Smooth muscle cell (in vitro differentiated cells): Measurements from ENCODE around the gene AHNAK. TPM values are rescaled to one million over a fixed set of nuclear protein-coding genes. Genes with fewer than 3 reads are reported as not detected.
A peak's percentile ranks its signal among the peaks of the same experiment; 100 is the strongest.

Experiments used
- DNase-seq: peaks from one replicate; lab custom pipeline; 2025; ENCODE audit not compliant: unreplicated experiment; lab: John Stamatoyannopoulos, UW
- H2AFZ ChIP-seq: fragments of 200-600 bp; sonication (generic); 2 replicates; pipeline ENCODE4 v1.6.0; 2016; ENCODE audit warnings: antibody characterized with exemption, low read depth, mild to moderate bottlenecking
- H3F3A ChIP-seq: fragments of 200-600 bp; sonication (generic); 2 replicates; pipeline ENCODE4 v1.6.0; 2017; ENCODE audit warnings: antibody characterized with exemption, low read depth
- H3K27ac ChIP-seq: fragments of 200-600 bp; sonication (generic); 2 replicates; pipeline ENCODE4 v1.5.1; 2016; ENCODE audit warnings: low read depth, mild to moderate bottlenecking
- H3K27me3 ChIP-seq: fragments of 200-600 bp; sonication (generic); 2 replicates; pipeline ENCODE4 v1.6.1; 2016; ENCODE audit warnings: low read depth, mild to moderate bottlenecking
- H3K36me3 ChIP-seq: fragments of 200-600 bp; sonication (generic); 2 replicates; pipeline ENCODE4 v1.5.1; 2016; ENCODE audit warnings: low read depth
- H3K4me1 ChIP-seq: fragments of 200-600 bp; sonication (generic); 2 replicates; pipeline ENCODE4 v1.5.1; 2016; ENCODE audit warnings: low read depth
- H3K4me2 ChIP-seq: fragments of 200-600 bp; sonication (generic); 2 replicates; pipeline ENCODE4 v1.6.0; 2016; ENCODE audit warnings: mild to moderate bottlenecking
- H3K4me3 ChIP-seq: fragments of 200-600 bp; sonication (generic); 2 replicates; pipeline ENCODE4 v1.5.1; 2016; ENCODE audit warnings: mild to moderate bottlenecking
- H3K79me2 ChIP-seq: fragments of 200-600 bp; sonication (generic); 2 replicates; pipeline ENCODE4 v1.6.0; 2016; ENCODE audit warnings: low read depth, mild to moderate bottlenecking
- H3K9ac ChIP-seq: fragments of 200-600 bp; sonication (generic); 2 replicates; pipeline ENCODE4 v1.6.0; 2016; ENCODE audit warnings: low read depth
- H3K9me3 ChIP-seq: fragments of 200-600 bp; sonication (generic); replicated peaks from 2 replicates; pipeline ENCODE4 v1.5.1; 2016; ENCODE audit warnings: low read depth
- H4K20me1 ChIP-seq: fragments of 200-600 bp; sonication (generic); 2 replicates; pipeline ENCODE4 v1.6.0; 2016; ENCODE audit warnings: low read depth
- WGBS: methylation state at CpG from one replicate; pipeline ENCODE4 v1.1.7; 2016; ENCODE audit warnings: low lambda C conversion rate; 5-methylcytosine and 5-hydroxymethylcytosine counted together
- polyA plus RNA-seq: library from polyadenylated mRNA; unstranded; fragments of >200 nt; fragmentation: Nextera tagmentation; extraction: Ambion mirVana; gene quantifications from 2 replicates; pipeline ENCODE4 v1.2.1, GENCODE V29; 2016
- total RNA-seq: library from RNA; depleted of rRNA; stranded (reverse); fragments of >200 nt; gene quantifications from 2 replicates; pipeline ENCODE4 v1.2.3, GENCODE V29; 2014
- TF ChIP-seq, protein P1 (sequence below): fragments of 200-600 bp; sonication (generic); IDR thresholded peaks from 2 replicates; pipeline ENCODE4 v1.5.1; 2017; ENCODE audit warnings: borderline replicate concordance, mild to moderate bottlenecking, antibody characterized with exemption; ENCODE audit not compliant: insufficient read depth, poor library complexity, severe bottlenecking

The AHNAK gene
- total and polyA plus RNA-seq, 2 experiments from 2014 or later: 27.2 to 229 TPM

DNA sequence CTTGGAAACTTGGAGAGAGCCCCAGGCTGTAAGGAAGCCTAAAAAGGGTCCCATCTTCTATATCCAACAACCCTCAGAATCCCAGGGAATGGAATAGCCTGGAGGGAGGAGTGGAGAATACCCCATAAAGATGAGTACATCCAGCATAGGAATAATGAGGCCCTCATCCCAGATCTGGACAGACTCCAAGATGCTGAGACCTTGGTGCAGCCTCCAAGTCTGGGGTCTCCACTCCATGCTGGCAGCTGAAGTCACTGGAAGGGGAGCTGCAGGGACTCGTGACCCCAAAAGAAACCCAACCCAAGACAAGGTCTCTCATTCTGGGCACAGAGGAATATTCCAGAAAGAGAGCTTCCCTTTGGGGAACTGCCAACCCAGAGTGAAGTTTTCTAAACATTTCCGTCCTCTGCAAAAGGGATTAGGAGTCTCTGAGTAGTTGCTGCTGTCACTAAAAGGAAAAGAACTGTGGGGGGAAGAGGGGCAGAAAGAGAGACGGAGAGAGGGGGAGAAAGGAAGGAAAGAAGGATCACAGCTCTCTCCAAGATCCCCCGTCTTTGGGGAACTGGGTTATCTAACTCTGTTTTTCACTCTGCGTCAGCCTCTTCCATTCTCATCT lies 127.2 kb downstream of the AHNAK start:
- 27% methylated on average over 5 of the region's 5 CpGs for WGBS
- Histone ChIP-seq H3K9ac (no peak overlapping the region), H3K36me3 (no peaks in the 10 kb centered on the region), H3F3A (peaks cover 2% of the 10 kb centered on the region), H3K4me1 (no peaks in the 10 kb centered on the region), H3K4me2 (peak overlapping the region; percentile 62), H2AFZ (peak overlapping the region; percentile 20), H4K20me1 (no peaks in the 10 kb centered on the region), H3K27ac (peak overlapping the region; percentile 45), H3K4me3 (peak overlapping the region; percentile 0), H3K27me3 (no peaks in the 10 kb centered on the region), H3K9me3 (no peaks in the 10 kb centered on the region), H3K79me2 (no peaks in the 10 kb centered on the region)
- TF ChIP-seq, protein P1, sequence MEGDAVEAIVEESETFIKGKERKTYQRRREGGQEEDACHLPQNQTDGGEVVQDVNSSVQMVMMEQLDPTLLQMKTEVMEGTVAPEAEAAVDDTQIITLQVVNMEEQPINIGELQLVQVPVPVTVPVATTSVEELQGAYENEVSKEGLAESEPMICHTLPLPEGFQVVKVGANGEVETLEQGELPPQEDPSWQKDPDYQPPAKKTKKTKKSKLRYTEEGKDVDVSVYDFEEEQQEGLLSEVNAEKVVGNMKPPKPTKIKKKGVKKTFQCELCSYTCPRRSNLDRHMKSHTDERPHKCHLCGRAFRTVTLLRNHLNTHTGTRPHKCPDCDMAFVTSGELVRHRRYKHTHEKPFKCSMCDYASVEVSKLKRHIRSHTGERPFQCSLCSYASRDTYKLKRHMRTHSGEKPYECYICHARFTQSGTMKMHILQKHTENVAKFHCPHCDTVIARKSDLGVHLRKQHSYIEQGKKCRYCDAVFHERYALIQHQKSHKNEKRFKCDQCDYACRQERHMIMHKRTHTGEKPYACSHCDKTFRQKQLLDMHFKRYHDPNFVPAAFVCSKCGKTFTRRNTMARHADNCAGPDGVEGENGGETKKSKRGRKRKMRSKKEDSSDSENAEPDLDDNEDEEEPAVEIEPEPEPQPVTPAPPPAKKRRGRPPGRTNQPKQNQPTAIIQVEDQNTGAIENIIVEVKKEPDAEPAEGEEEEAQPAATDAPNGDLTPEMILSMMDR: no peak
- DNase-seq: no peak

GRCh38 chr11:62418733-62419132 lies 127.9 kb downstream of the AHNAK start, which contains the start of gene SCGB1A1:
TSS of gene SCGB1A1 (plus strand) at chr11:62419033. CDS start at chr11:62419096, 63 bp downstream.
- Histone ChIP-seq H3K9ac (no peak within 1 kb of the TSS), H3K4me3 (peak within 1 kb of the TSS; percentile 0), H3K27ac (peak within 1 kb of the TSS; percentile 45), H2AFZ (peak within 1 kb of the TSS; percentile 20), H3F3A (peaks cover 2% of the 10 kb centered on the region), H3K79me2 (no peaks in the 10 kb centered on the region), H4K20me1 (no peaks in the 10 kb centered on the region), H3K4me1 (no peaks in the 10 kb centered on the region), H3K36me3 (no peaks in the 10 kb centered on the region), H3K9me3 (no peaks in the 10 kb centered on the region), H3K27me3 (no peaks in the 10 kb centered on the region), H3K4me2 (peak within 1 kb of the TSS; percentile 62)
- no peak for DNase-seq
- TF ChIP-seq, protein P1: no peak
- WGBS: 97% methylated on average over 4 of the region's 4 CpGs

GRCh38 chr11:62418136-62418535 lies 128.5 kb downstream of the AHNAK start:
- Histone ChIP-seq H3K4me2 (no peak overlapping the region), H3K9me3 (no peaks in the 10 kb centered on the region), H3K27me3 (no peaks in the 10 kb centered on the region), H3K4me1 (no peaks in the 10 kb centered on the region), H3K27ac (no peak overlapping the region), H3K4me3 (no peak overlapping the region), H3K36me3 (no peaks in the 10 kb centered on the region), H2AFZ (no peak overlapping the region), H3F3A (peaks cover 2% of the 10 kb centered on the region), H3K9ac (no peak overlapping the region), H4K20me1 (no peaks in the 10 kb centered on the region), H3K79me2 (no peaks in the 10 kb centered on the region)
- TF ChIP-seq, protein P1: no peak
- WGBS: 95% methylated on average over 5 of the region's 5 CpGs
- no peak for DNase-seq

GRCh38 chr11:62416596-62416995 lies 130.0 kb downstream of the AHNAK start:
- no peak overlapping the region for H3K4me2 ChIP-seq
- no peaks in the 10 kb centered on the region for H3K4me1 ChIP-seq
- no peaks in the 10 kb centered on the region for H3K79me2 ChIP-seq
- no peaks in the 10 kb centered on the region for H3K27me3 ChIP-seq
- no peak overlapping the region for H2AFZ ChIP-seq
- no peak overlapping the region for H3K9ac ChIP-seq
- H3K4me3 ChIP-seq: no peak overlapping the region
- DNase-seq: no peak
- H3K27ac ChIP-seq: no peak overlapping the region
- WGBS: 80% methylated on average over 12 of the region's 12 CpGs
- H4K20me1 ChIP-seq: no peaks in the 10 kb centered on the region
- no peaks in the 10 kb centered on the region for H3K36me3 ChIP-seq
- no peaks in the 10 kb centered on the region for H3K9me3 ChIP-seq
- TF ChIP-seq, protein P1: no peak
- no peaks in the 10 kb centered on the region for H3F3A ChIP-seq
